ENCODE data around the gene TRPM4. TPM values are rescaled to one million over a fixed set of nuclear protein-coding genes. Genes with fewer than 3 reads are reported as not detected.

The TRPM4 gene
- total and polyA plus RNA-seq, 4 donors: 8.1 to 31.2 (median 13.2) TPM

GRCh38 chr19:49190781-49191180 lies 33.2 kb downstream of the TRPM4 start:
- Histone ChIP-seq H3K36me3 (ENCODE audit: control insufficient read depth in 4 of 4, insufficient read depth in 3 of 4, low read depth in 1 of 4, low read length in 3 of 4) (peaks cover 0 to 3% (median 0%) of the 10 kb centered on the region in 4 donors), H3K4me1 (ENCODE audit: control insufficient read depth in 4 of 4, insufficient read depth in 4 of 4, low read length in 3 of 4) (no peaks in the 10 kb centered on the region), H3K9me3 (ENCODE audit: control insufficient read depth in 4 of 4, low read length in 3 of 4) (no peaks in the 10 kb centered on the region), H3K27me3 (ENCODE audit: control insufficient read depth in 4 of 4, insufficient read depth in 4 of 4, low read length in 3 of 4) (no peaks in the 10 kb centered on the region), H3K9ac (ENCODE audit: low read depth in 1 of 2, low read length in 2 of 2) (no peak overlapping the region), H3K4me3 (ENCODE audit: low read depth in 1 of 3, low read length in 3 of 3) (no peak overlapping the region), H3K27ac (ENCODE audit: low read depth in 1 of 2, low read length in 2 of 2) (no peak overlapping the region)
- DNase-seq (ENCODE audit: low spot score): no peak
- no peak for TF ChIP-seq RAD21 (IDR thresholded peaks at IDR 0.05)
- TF ChIP-seq REST (IDR thresholded peaks at IDR 0.05): no peak
- no peak for TF ChIP-seq ZBTB33 (IDR thresholded peaks at IDR 0.05)
- no peak for TF ChIP-seq MAX (IDR thresholded peaks at IDR 0.05)
- TF ChIP-seq TAF1 (conservative IDR thresholded peaks at IDR 0.05): no peak
- no peak for TF ChIP-seq HNF4A (conservative IDR thresholded peaks at IDR 0.05)
- TF ChIP-seq EGR1 (IDR thresholded peaks at IDR 0.05; ENCODE audit: low read depth in 2 of 2): no peak
- WGBS: 96% methylated on average over 3 of the region's 3 CpGs

GRCh38 chr19:49193822-49194394 lies 36.3 kb downstream of the TRPM4 start:
- H3K4me1 ChIP-seq (ENCODE audit: control insufficient read depth in 4 of 4, insufficient read depth in 4 of 4, low read length in 3 of 4): no peaks in the 10 kb centered on the region
- no peaks in the 10 kb centered on the region for H3K9me3 ChIP-seq (ENCODE audit: control insufficient read depth in 4 of 4, low read length in 3 of 4)
- H3K9ac ChIP-seq (ENCODE audit: low read depth in 1 of 2, low read length in 2 of 2): no peak overlapping the region
- no peaks in the 10 kb centered on the region for H3K27me3 ChIP-seq (ENCODE audit: control insufficient read depth in 4 of 4, insufficient read depth in 4 of 4, low read length in 3 of 4)
- H3K4me3 ChIP-seq (ENCODE audit: low read depth in 1 of 3, low read length in 3 of 3): no peak overlapping the region
- peaks cover 0 to 3% (median 0%) of the 10 kb centered on the region in 4 donors for H3K36me3 ChIP-seq (ENCODE audit: control insufficient read depth in 4 of 4, insufficient read depth in 3 of 4, low read depth in 1 of 4, low read length in 3 of 4)
- no peak overlapping the region for H3K27ac ChIP-seq (ENCODE audit: low read depth in 1 of 2, low read length in 2 of 2)
- no peak for DNase-seq (ENCODE audit: low spot score)
- TF ChIP-seq ATF3 (IDR thresholded peaks at IDR 0.05): no peak
- TF ChIP-seq RXRA (IDR thresholded peaks at IDR 0.05): no peak
- TF ChIP-seq HNF4G (IDR thresholded peaks at IDR 0.05): no peak
- no peak for TF ChIP-seq TAF1 (conservative IDR thresholded peaks at IDR 0.05)
- TF ChIP-seq SP1 (IDR thresholded peaks at IDR 0.05): no peak
- TF ChIP-seq CTCF (IDR thresholded peaks at IDR 0.05; ENCODE audit: low read depth, low read length, missing input control): no peak
- TF ChIP-seq EGR1 (IDR thresholded peaks at IDR 0.05; ENCODE audit: low read depth in 2 of 2): no peak
- no peak for TF ChIP-seq RAD21 (IDR thresholded peaks at IDR 0.05)
- TF ChIP-seq HNF4A (conservative IDR thresholded peaks at IDR 0.05): no peak
- TF ChIP-seq ZBTB33 (IDR thresholded peaks at IDR 0.05): no peak
- TF ChIP-seq JUND (IDR thresholded peaks at IDR 0.05): no peak
- 96% methylated on average over 6 of the region's 6 CpGs for WGBS

All from liver (tissue), 9 donors.